ENCODE results near the gene SAMD4A.

The SAMD4A gene

DNA sequence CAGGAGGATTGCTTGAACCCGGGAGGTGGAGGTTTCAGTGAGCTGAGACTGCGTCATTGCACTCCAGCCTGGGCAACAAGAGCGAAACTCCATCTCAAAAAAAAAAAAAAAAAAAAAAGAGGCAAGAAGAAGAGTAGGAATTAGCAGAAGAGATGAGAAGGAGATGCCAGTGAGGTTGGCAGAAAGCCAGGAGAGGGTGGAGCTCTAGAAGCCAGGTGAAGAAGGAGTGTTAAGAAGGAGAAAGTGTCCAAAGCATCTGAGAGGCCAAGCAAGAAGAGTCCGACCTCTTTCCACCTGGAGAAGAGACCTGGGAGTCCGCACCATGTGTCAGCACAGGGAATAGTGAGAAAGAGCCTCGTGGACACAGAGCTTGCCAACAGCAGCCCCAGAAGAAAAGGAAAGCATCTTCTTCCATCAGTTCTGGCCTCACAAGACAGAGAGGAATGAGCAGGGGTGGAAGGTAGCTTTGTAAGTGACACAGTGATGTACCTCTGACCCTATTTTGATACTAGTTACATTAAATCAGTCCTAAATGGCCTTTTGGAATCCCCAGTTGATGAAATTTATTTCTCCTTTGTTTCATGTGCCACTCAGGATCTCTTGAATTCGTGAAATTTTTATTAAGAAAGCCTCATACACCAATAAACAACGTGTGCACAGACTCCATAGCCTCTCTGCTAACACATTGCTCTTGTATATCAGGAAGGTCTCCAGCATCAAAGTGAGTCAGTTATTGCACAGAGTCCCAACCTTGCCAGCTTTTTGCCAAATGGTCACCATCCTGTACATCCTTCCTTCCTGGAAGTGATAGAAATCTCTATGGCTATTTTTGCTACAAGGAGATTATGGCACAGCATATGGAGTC lies 70.6 kb downstream of the SAMD4A start:
- DNase-seq: no peak

DNA sequence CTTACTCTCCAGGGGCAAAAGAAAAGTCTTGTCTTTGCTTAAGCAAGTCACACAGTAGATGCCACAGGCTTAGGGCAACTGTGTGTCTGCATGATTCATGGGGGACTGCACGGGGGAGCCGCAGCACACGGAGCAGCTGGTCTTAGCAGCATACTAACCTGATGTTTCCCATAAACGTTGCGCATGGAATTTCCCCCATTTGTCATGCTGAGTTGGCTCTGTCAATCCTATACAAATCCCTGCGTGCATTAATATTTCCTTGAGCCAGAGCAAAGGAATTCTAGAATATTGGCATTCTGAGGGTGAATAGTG lies 71.2 kb downstream of the SAMD4A start:
- DNase-seq: no peak

DNA sequence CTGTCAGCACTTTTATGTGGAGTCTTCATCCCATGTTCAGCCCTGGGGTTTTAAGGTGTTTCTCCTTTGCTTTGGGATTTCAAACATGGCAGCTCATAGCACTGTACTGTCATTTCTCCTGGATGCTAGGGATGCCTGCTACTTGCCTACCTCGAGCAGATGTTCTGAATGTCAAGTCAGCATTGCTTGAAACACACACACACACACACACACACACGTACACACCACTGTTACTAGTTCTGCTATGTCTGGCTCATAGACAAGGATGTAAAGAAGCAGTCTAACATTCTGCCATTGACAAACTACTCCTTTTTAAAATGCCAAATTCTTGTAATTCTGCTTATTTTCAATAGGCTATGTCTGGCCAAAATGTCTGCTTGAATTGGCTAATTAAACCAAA lies 72.7 kb downstream of the SAMD4A start:
- DNase-seq: no peak

- peak in 1 of 4 experiments; percentile 29 for DNase-seq
Measured at GRCh38 chr14:54640506-54640905, 73.6 kb downstream of the SAMD4A start.

DNA sequence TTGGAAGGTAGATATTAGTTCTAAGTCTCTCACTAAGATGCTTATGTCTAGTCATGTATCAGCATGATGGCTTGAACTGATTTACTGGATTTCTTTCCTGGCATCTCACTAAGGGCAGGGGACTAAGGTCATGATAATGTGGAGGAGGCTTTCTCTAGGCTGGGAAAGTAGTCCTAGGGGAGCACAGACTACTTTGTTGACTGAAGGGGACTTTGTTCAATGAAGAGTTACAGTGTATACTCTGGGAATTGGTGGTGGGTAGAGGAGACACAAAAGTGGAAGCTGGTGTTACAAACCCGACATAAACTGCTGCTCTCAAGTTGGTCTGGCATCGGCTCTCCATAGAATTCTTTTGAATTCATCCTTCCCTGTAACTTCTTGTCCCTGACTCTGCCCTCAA lies 75.2 kb downstream of the SAMD4A start:
- DNase-seq: no peak

DNA sequence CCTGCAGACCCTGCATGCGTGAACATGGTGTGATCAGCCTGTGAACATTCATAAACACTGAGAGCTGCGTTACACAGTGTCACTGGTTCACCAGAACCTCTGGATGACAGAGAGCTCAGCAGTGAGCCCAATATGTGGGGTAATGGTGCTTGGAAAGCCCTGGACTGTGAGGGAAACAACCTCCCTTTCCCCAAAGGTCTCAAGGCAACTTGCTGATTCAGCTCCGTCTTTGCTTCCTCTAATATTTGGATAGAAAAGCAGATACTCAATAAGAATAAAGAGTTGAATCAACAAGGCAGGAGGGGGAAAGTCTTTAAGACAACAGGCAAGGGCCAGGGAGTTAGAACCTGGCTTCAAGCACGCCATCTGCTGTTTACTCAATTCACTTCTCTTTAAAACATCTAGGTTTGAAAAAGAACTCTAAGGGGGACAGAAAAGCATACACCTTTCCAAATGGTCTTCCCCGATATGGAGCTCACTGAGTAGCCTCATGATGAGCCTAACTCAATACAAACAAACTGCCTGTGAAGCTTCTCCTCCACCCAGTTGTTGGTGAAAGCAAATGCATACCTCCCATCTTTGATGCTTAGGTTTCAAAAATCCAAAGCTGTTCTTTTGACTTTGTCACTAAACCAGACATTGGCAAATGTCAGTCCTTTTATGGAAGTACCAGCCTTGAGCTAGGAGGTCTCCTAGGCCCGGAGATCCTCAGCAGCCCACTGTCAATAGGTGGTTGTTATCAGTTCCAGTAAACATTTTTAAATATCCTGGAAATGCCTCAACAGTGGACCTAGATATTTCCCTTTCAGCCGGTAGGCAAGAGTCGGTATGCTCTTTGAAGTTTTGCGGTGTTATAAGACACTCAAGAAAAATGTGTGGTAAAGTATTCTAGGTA lies 76.1 kb downstream of the SAMD4A start:
- DNase-seq: peak in 1 of 4 experiments; percentile 52

- DNase-seq: no peak
Measured at GRCh38 chr14:54643696-54644176, 76.8 kb downstream of the SAMD4A start.

DNA sequence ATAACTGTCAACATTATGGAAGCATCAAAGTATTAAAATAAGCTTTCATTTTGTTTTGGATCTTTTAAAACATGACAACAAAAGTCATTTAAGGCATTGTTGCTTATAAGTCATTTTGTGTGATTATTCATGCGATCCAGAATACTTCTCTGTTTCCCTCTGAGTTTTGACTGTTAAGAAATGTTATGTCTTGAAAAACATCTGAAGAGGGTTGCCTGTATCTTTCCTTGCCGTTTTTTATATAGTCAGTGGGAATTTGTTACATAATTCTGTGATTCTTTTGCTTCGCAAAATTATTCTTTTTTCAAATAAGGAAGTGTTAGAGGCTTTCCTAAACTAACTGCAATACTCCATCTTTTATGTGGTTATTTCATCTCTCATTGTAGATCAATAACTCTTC lies 78.7 kb downstream of the SAMD4A start:
- DNase-seq: peak in 2 of 4 experiments; percentile 34 to 36

DNA sequence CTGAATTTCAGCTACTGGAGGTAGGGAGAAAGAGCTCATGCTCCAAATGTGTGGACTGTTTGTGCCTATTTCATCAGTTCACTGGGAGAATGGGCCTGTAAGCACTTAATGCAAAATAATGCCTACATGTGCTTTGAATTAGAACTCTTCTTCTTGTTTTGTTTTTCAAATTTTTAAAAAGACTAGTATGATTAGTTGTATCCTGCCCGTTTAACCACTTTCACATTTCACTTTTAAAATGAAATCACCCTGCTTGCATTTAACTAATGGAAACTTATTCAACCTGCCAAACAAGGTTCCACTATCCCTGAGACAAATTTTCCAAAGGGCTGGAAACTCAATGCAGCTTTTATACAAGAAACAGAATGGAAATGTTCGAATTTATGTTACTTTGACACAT lies 79.7 kb downstream of the SAMD4A start:
- DNase-seq: no peak

DNA sequence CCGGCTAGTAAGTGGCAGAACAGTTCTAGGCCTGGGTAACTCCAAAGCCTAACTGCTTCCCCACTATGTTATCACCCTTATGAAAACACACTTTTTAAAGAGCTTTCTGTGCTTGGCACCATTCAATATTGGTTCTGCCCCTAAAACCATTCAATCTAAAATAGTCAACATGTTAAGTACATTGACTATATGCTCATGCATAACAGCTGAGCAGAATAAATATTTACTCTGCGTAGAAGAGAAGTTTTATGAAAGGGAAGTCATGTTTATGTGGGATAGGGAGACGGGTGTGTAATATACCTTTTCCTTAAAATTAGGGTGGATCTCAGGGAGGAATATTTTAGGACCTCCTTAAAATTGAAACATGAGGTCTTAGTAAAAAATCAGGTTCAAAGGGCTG lies 80.5 kb downstream of the SAMD4A start:
- DNase-seq: no peak

GRCh38 chr14:54649056-54649455 lies 82.1 kb downstream of the SAMD4A start:
- peak; percentile 25 to 69 (median 56) for DNase-seq

- DNase-seq: peak; percentile 91 to 98 (median 94)
Measured at GRCh38 chr14:54650331-54650958, 83.5 kb downstream of the SAMD4A start.

DNA sequence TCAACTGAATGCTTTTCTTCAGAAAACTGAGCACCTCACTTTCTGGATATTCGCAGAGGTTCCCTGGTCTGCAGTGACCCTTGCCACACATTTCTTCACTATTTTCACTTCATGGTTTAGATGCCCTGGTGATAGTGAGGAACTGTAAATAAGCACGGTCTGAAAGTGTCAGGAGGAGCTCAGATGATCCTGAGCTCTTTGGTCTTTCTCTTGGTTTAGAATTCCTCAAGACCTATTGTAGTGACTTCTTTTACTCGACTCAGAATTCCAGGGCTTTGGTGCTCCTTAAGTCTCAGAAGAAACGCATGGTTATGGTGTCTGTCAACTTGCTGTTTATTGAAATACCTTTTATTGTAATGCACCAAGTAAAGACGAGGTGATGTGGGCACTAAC lies 84.0 kb downstream of the SAMD4A start:
- DNase-seq: peak; percentile 56 to 82 (median 70)

GRCh38 chr14:54651649-54652048 lies 84.7 kb downstream of the SAMD4A start:
- no peak for DNase-seq

DNA sequence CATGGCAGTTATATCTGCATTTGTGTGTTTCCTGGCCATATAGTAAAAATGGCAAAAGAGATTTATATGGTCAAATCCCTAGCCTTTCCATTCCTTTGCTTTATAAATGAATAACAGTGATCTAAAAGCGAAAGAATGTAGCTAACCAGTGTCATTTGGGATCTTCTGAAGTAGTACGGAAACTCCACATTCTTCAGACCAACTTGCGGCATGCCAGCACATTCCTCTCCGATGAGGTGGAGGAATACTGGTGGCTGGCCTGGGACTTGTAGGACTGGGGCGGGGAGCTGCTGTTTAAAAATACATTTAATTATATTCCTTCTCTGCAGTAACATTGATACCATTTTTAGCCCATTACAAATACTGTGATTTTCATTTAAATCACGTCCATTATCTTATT lies 85.3 kb downstream of the SAMD4A start:
- DNase-seq: no peak

GRCh38 chr14:54652605-54653052 lies 85.7 kb downstream of the SAMD4A start:
- DNase-seq: no peak

- DNase-seq: peak; percentile 47 to 79 (median 74)
Measured at GRCh38 chr14:54653712-54654469, 87.0 kb downstream of the SAMD4A start.

- peak in 2 of 4 experiments; percentile 30 to 45 for DNase-seq
Measured at GRCh38 chr14:54654605-54655004, 87.7 kb downstream of the SAMD4A start.

GRCh38 chr14:54658836-54659235 lies 91.9 kb downstream of the SAMD4A start:
- DNase-seq: no peak

- no peak for DNase-seq
Measured at GRCh38 chr14:54659365-54659764, 92.4 kb downstream of the SAMD4A start.

- DNase-seq: no peak
Measured at GRCh38 chr14:54660604-54661111, 93.7 kb downstream of the SAMD4A start.

Data from suppressor macrophage (primary cell).